Stimulated activated CD4-positive, alpha-beta T cell treated with anti-CD3 and anti-CD28 coated beads, Interleukin-12 subunit alpha, Interleukin-12 subunit beta, amount 100 ng/mL, for 4 hours (primary cell): Measurements from ENCODE around the gene ANKRD29.
"Not testable (repeated sequence)": the region's sequence is repeated elsewhere in the genome, so short reads cannot be mapped to it uniquely, and the experiment has no call there.

ENCODE experiments used
- DNase-seq: peaks from one replicate; pipeline ENCODE4 v3.0.0-alpha.2; 2020

The ANKRD29 gene

DNA sequence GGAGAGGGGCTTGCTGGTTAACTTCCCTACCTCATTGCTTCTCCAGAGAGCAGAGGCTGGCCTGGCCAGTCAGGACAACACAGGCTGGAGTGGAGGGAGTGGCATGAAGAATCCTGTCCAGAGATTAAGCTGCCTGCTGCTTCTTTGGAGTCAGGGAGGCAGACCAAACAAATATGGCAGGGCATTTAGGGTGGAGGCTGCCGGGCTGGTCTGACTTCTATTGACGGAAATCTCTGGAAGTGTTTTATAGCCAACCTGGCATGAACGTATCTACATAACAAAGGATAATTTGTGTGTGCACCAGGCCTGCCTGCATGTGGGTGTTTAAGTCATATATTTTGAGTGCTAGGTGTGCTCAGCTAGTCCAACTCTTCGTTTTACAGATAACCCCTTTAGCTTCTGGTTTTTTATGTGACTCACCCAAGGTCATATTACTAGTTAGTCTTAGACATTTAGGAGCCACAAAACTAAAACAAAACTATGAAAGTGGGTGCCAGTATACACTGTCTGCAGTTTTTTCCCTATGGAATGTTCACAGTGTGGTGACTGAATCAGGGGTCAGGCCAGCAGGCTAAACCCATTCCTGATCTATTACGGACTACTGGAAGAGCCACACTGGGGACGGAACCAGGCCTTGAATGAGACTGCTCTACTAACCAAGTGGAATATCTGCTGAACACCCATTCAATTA is 81.9 kb downstream of the ANKRD29 start:
- no peak for DNase-seq

DNA sequence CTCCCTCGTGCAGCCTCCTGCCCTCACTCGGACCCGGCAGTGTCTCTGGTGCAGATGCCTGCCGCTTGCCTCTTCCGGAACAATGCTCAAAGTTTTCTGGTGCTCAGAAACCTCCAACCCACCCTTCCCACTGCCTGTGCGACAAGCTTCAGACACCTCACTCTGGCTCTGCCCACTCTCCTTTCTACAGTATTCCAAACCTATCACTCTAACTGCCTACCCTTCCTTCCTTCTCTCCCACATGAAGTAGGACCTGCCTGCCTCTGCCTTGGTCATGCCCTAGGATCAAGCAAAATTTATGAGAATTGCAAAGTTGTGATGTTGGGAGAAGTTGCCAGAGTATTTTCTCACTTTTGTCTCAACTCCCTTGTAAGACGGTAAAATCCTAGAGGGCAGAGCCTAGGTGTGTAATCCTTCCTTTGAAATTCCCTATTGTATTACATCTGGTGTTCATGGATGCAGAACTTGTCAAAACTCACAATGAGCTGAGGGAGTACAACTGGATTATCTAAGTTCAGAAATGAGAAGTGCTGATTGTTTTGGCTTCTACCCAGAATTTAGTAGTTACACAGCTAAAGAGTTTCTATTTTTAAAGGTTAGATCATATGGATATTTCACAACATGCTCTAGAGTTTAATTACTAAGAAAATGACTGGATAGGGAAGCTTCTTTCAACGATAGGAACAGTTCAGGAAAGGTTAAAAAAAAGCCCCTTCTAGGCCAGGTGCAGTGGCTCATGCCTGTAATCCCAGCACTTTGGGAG is 83.6 kb downstream of the ANKRD29 start:
- no peak for DNase-seq

DNA sequence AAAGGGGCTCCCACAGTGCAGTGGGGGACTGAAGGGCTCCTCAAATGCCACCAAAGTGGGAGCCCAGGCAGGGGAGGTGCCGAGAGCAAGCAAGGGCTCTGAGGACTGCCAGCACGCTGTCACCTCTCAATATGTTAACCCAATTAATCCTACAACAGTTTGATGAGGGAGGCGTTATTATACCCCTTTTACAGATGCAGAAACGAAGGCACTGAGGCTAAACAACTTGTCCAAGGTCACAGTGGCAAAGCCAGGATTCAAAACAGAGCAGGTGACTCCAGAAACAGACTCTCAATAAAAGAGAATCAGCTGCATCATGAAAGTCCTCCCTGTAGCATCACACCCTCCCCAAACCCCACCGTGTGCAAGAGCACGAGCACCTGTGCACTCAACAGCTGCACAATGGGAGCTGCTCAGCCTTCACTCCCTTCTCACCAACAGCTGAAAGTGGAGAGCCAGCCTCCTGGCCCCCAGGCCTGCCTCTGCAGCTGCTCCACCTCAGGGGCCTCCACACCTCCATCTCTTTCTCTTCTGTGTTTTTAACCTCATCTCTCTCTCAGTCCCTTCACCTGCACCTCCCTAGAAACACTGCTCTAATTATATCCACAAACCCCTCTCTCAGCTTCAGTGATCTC is 84.5 kb downstream of the ANKRD29 start:
- no peak for DNase-seq

DNA sequence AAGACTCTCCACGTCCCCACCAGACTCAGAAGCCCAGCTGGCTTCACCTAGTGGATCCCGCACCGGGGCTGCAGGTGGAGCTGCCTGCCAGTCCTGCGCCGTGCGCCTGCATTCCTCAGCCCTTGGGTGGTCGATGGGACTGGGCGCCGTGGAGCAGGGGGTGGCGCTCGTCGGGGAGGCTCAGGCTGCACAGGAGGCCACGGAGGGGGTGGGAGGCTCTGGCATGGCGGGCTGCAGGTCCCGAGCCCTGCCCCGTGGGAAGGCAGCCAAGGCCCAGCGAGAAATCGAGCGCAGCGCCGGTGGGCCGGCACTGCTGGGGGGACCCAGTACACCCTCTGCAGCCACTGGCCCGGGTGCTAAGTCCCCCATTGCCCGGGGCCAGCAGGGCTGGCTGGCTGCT is 85.2 kb downstream of the ANKRD29 start:
- DNase-seq: not testable (repeated sequence)

DNA sequence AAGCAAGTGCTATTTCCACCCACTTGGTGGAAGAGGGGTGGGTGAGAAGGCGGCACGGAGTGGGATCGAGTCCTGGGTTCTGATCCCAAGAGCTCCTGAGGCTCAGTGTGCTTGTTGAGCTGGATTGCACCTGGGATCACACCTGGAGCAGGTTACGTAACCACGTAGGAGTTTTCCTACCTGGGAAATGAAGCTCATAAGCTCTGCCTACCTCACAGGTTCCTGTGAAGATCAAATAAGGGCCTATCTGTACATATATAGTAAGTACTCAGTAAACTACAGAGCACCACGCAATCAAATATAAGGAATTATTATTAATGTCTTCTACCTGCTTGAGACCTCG is 87.4 kb downstream of the ANKRD29 start:
- DNase-seq: no peak

DNA sequence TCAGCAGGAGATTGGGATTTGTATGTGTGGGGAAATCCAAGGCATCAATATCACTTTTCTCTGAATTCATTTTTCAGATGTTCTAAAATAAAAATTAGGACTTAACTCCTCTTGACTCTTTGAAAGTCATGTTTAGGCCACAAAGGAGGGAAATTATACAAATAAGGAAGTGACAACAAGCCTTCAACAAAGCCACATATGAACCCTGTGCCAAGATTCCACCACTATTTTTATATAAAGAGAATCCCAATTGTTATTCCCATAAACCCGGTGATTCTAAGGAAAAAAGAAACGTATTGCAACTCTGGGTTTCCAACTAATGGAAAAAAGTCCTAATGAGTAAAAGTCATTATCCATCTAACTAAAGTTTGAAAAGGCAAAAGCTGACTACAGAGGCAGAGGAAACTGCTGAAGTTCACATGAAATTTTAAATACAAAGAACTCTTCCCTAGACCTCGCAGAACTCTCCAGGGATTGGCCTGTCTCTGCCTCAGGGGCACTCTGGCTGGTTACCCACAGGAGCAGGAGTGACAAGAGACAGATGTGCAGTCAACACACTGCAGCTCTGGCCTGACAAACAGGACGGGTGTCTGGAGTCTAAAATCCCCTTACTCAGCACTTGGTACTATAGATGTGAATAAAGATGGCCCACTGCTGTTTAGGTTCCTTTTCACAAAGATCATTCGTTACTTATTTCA is 88.0 kb downstream of the ANKRD29 start:
- no peak for DNase-seq

DNA sequence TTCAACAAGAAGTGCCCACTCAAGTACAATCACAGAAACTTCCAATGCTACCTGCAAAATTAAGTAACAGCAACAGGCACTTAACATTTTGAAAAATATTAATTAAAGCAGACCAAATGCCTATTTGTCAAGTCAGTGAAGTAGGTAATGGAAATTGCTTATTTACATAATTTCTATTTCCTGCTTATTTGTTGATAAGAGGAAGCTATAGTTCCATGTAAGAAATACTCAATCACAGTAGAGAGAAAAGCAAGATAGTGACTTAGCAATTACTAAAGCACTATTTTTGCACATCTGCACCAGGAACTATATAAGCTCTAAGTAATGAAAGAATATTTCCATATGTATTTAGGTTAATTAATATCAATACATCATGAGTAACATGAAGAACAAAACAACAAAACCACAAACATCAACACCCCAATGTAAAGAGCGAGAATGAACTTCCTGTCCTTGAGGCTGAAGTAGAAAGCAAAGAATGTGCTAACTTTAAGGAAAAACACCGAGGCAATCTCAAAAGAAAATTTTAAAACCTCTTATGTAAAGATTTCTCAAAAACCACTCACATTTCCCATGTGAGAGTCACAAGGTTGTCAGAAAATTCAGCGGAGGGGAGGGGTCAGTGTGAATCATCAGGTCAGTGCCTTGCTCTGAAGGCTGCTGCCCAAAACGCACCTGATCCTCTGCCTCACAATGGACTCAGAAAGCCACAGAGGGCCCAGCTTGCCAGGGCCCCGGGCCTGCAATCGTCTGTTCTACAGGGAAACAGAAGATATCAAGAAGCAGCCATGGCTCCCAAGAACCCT is 88.9 kb downstream of the ANKRD29 start:
- DNase-seq: peak; percentile 18

DNA sequence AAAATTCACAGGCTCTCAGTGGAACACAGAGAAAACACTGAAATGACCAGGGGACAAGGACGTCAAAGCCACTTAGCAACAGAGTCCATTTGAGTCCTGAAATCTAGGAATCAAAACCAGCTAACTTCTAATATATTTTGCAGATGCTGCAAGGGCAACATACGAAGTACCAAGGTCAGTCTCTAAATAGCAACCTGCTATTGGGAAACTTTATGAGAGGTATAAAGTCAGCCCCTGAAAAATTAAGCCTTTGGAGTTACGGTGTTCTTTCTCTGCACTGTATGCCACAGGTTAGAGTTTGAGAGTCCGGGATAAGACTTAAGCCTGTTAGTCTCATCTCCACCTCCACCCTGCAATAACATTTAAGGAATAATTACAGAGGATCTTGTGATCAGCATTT is 89.7 kb downstream of the ANKRD29 start:
- no peak for DNase-seq

DNA sequence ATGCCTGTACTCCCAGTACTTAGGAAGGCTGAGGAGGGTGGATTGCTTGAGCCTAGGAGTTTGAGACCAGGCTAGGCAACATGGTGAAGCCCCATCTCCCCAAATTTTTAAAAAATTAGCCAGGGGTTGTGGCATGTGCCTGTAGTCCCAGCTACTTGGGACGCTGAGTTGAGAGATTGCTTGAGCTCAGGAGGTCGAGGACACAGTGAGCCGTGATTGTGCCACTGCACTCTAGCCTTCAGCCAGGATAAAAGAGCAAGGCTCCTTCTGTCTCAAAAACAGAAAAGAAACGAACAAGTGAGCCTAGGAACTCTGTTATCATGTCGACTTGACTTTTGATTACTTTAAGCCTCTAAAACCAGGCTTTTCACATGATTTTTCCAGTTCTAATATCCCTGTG is 90.1 kb downstream of the ANKRD29 start:
- no peak for DNase-seq

DNA sequence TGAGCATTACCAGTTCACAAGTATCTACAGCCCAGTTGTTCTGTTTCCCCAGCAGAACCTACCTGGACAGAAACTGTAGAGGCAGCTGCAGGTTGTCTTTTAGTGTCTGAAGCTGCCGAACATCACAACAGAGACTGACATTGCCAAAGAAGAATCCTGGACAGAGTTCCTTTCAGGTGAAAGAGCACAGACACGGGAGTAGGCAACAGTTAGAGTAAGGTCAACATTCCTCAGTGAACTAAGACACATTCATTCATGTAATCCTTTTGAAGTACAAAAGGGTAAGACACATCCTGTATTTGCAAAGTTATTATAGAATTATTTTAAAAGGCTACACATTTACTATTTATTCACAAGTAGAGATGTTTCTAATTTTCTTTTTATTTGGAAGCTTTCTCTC is 90.7 kb downstream of the ANKRD29 start:
- DNase-seq: no peak

DNA sequence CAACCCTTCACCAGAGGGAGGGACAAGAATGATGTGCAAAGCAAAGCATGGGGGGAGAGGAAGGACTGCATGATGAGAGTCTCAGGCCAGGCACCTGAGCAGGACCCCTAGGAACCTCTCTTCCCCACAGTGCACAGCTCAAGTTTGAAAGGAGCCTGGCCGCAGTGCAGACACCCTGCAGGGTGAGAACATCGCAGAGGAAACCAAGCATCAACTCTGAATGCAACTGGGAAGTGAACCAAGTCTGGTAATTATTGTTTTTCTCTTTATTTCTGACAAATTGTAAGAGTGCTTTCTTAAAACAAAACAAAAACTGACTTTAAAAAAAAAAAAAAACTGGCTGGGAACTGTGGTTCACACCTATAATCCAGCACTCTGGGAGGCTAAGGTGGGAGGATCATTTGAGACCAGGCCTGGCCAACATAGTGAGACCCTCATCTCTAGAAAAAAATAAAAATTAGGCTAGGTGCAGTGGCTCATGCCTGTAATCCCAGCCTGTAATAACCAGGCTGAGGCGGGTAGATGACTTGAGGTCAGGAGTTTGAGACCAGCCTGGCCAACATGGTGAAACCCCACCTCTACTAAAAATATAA is 91.7 kb downstream of the ANKRD29 start:
- no peak for DNase-seq

DNA sequence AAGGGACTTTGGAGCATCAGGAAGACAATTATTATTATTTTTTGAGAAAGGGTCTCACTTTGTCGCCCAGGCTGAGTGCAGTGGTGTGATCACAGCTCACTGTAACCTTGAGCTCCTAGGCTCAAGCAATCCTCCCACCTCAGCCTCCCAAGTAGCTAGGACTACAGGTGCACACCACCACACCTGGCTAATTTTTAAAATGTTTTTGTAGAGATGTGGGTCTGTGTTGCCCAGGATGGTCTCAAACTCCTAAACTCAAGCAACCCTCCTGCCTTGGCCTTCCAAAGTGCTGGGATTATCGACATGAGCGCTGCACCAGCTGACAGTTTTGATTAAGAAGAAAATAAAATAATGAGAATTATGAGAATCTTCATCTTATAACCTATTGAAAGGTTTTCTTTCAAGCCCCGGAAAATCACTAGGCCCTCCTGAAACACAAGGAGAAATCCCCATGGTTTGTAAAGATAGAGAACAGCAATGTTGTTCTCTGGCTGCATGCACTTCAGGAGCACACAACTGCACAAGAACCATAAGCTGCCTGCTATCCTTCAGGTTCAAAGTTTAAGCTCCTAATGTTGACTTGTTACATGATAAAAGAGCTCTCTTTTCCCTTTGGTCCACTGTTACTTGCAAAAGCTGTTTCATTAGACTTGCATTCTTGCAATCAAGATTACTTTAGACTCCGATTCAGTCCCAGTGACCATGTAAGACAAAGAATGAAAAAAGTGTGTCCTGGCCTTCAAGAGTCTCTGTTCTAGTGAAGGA is 93.2 kb downstream of the ANKRD29 start:
- DNase-seq: no peak

DNA sequence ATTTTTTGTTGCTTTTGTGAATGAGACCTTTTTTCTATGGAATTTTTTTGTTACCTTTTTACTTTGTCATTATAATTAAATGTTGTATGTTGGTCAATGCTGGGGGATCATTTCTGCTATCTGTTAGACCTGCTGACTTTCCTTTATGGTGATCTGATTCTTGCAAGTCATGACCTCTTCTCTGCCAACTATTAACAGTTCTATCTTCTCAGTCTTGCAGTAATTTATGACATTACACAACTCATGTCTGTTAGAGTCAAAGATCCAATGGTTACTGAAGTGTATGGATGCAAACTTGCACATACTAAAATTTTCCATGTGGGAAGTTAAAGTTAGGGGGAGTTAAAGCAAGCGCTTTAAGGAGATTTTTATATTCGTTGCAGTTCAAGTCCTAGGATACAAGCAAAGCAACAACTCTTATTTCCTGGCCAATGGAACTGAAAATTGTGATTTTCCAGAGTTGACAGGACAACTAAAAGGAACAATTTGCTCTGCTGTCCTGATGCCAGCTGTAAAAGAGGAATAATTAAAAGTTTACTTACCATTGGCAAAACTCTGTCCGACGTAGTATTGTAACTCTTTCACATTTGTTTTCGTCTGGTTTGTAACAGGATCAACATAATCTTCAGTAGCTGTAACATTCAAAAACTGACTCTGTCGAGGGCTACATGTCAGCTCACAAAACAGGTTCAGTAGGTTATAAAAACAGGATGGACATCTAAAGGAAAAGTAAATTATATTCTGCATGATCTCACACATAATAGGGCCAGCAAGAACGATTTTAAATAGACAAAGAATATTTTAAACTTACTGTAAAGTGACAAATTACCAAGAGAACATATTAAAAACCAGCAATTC is 94.2 kb downstream of the ANKRD29 start:
- no peak for DNase-seq

DNA sequence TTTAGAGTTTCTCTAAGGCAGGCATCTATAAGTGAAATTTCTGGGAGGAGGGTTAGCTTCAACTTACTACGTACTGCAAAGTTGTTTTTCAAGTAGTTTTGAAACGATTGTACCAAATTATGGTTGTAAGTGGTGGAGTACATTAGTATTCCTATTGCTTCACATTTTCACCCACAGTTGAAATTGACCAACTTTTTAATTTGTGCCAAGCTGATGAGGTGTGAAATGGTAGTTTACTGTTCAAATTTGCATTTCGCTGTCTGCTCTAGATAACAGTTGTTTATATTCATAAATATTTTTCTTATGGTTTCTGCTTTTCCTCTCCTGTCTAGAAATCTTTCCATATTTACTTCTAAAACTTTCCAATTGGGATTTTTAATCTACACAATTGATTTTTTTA is 95.0 kb downstream of the ANKRD29 start:
- DNase-seq: no peak

DNA sequence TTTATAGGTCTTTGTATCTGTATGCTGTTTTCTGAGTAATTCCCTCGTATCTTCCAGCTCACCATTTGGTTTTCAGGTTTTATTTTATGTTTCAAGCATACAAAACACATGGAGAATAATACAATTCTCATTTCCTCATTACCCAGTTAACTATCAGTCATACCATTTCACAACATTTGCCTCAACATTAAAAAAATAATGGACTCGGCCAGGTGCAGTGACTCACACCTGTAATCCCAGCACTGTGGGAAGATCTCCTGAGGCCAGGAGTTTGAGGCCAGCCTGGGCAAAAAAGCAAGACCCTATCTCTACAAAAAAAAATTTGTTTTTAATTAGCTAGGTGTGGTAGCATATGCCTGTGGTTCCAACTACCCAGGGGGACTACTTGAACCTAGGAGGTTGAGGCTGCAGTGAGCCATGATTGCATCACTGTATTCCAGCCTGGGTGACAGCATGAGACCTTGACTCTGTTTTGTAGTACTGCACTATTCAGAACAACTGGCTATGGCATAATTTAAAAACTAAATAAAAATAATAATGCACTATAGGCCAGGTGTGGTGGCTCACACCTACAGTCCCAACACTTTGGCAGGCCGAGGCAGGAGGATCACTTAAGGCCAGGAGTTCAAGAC is 96.7 kb downstream of the ANKRD29 start:
- DNase-seq: no peak

DNA sequence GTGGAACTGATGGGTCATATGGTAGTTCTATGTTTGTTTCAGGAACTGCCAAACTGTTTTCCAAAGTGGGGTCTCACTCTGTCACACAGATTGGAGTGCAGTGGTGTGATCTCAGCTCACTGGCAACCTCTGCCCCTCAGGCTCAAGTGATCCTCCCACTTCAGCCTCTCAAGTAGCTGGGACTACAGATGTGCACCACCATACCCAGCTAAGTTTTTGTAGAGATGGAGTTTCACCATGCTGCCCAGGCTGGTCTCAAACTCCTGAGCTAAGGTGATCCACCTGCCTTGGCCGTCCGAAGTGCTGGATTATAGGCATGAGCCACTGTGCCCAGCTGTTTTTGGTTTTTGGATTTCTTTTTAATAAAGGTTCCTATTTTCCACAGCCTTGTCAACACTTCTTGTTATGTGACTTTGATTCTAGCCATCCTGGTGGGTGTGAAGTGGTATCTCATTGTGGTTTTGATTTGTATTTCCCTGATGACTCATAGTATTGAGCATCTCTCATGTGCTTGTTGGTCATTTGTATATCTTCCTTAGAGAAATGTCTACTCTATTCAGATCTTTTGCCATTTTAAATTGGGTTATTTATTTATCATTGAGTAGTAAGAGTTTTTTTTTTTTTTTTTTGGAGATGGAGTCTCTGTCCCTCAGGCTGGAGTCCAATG is 99.2 kb downstream of the ANKRD29 start:
- no peak for DNase-seq

DNA sequence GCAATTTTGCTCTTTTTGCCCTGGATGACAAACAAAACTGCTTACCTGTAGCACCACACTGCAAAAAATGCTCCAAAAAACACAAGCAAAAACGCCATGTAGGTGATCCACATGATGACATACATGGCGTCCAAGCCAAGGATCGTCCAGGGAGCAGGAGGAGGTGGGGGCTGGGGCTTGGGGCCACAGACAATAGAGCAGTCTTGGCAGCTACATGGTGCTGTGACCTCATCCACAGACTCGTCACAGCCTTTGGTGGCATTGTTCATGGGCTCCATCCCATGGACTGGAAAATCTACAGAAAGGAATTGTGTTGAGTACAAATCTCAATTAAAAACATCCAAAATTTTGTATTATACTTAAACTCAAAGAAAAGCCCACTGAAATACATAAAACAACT is 102.5 kb downstream of the ANKRD29 start:
- no peak for DNase-seq

DNA sequence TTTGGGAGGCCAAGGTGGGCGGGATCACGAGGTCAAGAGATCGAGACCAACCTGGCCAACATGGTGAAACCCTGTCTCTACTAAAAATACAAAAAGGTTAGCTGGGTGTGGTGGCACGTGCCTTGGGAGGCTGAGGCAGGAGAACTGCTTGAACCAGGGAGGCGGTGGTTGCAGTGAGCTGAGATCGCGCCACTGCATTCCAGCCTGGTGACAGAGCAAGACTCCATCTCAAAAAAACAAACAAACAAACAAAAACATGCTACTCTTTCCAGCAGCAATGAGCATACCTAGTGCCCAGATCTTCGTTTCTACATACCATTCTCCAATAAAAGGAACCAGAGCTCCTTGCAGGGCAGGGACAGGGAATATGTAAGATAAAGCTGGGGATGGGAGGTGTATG is 105.2 kb downstream of the ANKRD29 start:
- DNase-seq: not testable (repeated sequence)

DNA sequence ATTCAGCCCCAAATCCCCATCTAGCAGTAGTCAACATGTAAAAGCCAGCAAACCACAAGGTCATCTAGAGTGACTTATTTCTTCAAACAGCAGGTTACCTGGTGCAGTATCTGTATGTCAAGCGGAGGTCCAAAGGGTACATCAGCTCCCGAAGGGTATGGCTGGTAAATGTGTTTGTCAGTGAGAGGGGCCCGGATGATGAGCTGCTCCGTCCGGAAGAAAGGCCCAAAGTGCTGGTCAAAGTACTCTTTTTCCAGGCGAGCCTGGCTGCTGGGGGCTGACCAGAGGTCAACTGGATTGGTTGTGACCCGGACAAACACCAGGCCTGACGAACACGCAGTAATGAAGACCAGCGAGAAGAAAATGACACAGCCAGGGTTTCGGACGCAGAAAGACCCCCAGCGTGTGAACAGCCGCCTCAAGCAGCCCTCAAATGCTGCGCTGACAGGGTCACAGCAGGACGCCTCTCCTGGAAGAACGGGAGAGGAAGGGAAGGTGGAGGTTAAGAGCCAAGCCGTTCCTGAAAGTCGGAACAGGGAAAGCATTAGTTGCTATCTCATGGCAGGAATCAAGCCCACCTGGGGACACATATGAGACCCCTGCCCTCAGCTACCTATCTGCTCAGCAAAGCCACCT is 106.4 kb downstream of the ANKRD29 start:
- DNase-seq: no peak
